Hematopoietic multipotent progenitor cell (in vitro differentiated cells): Measurements from ENCODE around the gene TULP4. TPM values are rescaled to one million over a fixed set of nuclear protein-coding genes. Genes with fewer than 3 reads are reported as not detected.
"Not testable (repeated sequence)": the region's sequence is repeated elsewhere in the genome, so short reads cannot be mapped to it uniquely, and the experiment has no call there.

Experiments used
- DNase-seq, 3 donors: peaks; one replicate each; pipeline ENCODE4 v3.0.0-alpha.2; 2011 to 2015; ENCODE audit warnings: low read depth in 2 of 3, low spot score in 2 of 3
- total RNA-seq: library from RNA; depleted of rRNA; stranded (reverse); fragments of >200 nt; gene quantifications from one replicate; pipeline ENCODE4 v1.2.3, GENCODE V29; 2012

Gene TULP4
- total RNA-seq, 1 donor = 33.9 TPM

DNA sequence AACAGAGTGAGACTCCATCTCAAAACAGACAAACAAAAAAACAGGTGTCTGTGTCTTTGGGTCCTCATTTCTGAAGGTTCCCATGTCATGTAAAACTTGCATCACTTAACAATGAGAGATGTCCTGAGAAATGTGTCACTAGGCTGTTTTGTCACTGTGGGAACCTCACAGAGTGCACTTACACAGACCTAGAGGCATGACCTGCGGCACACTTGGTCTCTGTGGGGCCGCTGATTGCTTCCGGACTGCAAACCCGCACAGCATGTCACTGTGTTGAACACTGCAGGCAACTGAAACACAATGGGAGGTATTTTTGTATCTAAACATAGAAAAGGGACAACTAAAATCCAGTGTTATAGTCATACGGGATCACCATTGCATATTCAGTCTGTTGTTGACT is 205.3 kb downstream of the TULP4 start:
- peak in 1 of 3 donors; percentile 19 for DNase-seq

DNA sequence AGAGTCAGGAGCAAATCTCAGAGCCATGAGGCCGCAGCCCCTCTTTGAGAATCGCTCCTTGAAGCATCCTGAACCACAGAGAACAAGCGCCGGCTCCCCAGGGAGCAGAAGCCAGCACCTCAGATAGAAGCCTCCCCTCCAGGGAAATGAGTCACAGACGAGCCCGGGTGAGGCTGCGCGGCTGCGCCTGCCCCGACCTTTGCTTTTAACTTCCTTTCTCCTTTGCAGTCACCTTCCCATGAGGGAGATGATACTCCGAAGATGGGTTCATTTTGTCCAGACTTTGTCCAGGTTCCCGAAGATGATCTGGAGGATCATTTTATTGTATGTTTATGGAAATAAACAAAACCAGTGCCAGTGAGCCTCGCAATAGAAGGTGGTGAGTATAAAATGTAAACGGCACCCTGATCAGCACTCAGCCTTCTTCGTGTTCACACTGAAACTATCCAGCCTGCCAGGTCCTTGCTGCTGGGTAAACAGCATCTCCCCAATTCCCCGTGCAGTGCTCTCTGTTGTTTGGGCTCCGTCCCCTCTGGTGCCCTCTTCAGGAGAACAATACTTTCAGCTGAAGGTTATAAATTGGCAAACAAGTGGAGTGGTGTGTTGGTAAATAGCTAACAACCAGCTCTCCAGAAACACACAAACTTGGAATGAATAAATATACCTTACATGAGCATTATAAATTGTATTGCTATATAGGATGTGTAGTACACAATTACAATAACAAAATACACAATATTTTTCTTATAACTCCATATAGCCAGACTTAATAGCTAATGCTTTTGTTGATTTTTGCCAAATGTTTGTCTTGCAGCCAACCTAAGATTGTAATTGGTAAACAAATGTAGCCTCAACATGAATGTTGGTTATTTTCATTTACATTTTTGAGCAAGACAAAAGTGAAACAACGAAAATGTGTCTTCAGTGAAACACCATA is 206.2 kb downstream of the TULP4 start:
- peak in 2 of 3 donors; percentile 48 to 73 for DNase-seq

DNA sequence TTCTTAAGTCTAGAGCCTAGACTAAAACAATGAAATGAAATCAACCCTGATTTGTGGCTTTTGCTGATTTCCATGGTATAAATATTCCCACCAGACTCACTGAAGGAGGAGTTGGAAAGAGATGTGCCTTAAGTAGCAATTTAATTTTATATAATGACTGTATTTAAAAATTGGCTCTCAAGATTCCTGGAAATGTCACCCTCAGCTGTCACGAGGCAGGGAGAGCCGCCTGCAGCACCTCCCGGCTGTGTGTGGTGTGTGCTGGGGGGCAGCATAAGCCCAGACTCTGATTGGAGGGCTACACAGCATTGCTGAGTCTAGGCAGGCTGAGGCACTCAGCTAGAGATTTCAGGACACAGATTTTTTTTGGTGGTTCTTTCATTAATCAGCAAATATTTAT is 207.0 kb downstream of the TULP4 start:
- no peak for DNase-seq

DNA sequence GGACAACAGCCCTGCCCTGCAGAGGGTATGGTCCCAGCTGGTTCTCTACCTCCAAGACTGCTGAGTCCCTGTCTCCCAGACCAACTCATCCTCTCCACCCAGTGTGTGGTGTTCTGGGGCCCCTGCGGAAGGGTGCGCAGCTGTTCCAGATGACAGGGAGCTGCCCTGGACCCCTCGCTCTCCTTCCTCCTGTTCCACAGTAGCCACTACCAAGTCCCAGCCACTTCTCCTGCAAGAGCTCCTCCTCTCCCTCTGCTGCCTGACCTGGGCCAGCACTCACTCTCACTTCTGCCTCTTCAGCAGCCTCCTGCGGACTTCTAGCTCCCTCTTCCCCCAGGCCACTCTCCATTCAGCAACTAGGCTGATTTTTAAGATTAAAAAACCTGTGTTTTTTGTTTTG is 207.5 kb downstream of the TULP4 start:
- no peak for DNase-seq

DNA sequence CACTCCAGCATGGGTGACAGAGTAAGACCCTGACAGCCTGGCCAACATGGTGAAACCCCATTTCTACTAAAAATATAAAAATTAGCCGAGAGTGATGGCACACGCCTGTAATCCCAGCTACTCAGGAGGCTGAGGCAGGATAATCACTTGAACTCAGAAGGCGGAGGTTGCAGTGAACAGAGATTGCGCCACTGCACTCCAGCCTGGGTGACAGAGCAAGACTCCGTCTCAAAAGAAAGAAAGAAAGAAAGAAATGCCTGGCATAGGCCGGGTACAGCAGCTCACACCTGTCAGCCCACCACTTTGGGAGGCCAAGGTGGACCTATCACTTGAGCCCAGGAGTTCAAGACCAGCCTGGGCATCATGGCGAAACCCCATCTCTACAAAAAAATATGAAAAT is 208.7 kb downstream of the TULP4 start:
- DNase-seq = not testable (repeated sequence)

DNA sequence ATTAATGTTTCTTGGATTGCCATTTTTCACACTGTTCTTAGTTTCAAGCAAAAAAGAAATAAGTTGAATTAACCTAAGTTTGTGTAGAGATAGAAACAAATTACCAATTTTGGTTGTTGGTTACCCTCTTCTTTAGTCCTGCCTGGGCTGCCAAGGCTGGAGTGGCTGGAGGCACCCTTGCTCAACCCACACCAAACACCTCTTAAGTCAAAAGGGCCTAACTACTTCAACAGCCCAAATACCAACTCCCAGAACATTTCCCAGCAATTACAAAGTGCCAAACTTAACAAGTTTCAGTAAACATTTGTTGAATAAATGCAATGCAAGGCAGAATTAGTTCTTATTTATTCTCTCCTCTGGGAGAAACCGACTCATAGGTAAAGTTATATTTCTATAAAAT is 209.5 kb downstream of the TULP4 start:
- no peak for DNase-seq

DNA sequence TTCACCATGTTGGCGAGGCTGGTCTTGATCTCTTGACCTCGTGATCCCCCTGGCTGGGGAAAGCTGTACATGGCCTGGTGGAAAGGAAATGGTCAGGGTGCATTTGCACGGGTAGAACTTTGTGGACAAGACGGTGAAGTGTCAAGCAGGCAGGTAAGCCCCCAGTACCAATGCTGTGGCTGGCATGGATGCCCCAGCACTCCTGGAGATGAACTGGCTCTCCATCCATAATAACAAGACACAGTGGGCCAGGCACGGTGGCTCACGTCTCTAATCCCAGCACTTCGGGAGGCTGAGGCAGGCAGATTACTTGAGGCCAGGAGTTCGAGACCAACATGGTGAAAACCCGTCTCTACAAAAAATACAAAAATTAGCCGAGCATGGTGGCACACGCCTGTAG is 210.4 kb downstream of the TULP4 start:
- DNase-seq = no peak

DNA sequence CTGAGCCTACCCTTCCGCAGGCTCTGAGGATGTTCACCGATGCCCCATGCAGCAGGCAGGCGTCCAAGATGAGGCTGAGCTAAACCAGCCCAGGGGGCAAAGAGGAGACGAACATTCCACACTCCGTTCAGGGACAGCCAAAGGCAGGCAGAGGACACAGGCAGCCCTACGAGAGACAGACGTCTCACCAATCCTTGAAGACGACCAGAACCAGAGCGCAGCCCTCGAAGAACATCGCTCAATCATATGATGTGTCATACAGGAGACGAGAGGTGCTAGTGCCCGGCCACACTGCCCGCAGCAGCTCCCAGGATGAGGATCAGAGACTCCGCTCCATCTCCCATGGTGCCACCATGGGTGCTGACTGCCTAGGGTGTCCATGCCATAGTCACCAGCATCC is 212.0 kb downstream of the TULP4 start:
- no peak for DNase-seq

DNA sequence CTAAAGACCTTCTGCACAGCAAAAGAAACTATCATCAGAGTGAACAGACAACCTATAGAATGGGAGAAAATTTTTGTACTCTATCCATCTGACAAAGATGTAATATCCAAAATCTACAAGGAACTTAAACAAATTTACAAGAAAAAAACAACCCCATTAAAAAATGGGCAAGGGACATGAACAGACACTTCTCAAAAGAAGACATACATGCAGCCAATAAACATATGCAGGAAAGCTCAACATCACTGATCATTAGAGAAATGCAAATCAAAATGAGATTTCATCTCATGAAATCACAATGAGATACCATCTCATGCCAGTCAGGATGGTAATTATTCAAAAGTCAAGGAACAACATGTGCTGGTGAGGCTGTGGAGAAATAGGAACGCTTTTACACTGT is 215.6 kb downstream of the TULP4 start:
- DNase-seq = not testable (repeated sequence)

DNA sequence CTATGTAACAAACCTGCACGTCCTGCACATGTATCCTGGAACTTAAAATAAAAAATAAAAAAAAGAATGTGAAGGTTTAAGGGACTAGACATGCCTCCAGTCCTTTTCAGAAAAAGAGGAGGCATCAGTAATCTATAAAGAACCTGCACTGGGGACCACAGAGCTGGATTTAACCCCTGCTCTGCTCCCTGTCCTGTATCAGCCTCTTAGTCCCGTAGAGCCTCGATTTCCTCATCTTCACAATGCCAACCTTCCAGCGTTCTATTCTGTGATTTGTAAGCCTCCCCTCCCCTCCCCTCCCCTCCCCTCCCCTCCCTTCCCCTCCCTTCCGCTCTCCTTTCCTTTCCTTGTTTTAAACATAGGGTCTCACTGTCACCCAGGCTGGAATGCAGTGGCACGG is 216.6 kb downstream of the TULP4 start:
- DNase-seq = no peak

DNA sequence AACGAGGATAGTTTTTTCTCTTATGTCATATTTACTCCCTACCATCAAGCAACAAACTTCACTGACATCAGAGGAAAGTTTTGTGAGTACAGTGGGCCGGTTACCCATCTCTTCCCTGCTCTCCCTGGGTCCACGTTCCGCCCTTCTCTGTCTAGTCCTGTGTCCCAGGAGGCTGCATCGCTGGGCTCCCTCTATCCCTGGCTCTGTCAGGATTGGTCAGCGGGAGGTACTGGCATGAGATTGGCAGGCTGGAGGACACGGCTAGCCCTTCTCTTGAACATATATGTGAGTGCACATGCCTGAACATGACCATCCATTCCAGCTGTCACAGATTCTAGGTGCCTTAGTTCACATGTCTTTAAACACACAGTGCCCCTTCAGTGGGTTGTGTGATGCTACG is 217.4 kb downstream of the TULP4 start:
- no peak for DNase-seq

DNA sequence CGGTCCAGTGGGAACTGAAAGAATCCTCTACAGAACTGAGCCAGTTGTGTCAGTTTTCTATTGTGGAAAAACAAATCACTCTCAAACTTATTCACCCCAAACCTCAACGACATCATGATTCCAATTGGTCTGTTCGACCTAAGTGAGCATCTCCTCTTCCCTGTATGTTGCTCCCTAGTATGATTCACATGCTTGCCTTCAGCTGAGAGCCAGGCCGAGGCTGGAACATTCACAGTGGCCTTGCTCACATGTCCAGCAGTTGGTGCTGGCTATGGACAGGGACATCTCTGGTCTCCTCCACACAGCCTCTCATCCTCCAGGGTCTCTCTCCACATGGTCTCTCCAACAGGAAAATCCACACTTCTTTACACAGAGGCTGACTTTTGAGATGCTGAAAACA is 219.3 kb downstream of the TULP4 start:
- DNase-seq = no peak

DNA sequence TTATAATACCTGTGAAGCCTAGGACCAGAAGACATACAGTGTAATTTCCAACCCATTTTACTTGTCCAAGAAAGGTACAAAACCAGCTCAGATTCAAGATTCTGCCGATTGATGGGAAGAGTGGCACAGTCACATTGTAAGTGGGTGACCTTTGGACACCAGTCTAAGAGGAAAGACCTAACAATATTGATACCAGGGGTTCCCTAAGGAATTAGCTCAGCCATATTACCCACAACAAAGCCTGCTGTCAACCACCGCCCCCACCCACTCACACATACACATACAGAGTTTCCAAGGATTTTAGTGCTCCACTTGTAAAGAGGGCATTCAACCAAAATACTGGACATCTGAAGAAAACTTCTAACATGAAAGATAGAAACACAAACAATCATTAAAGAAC is 219.7 kb downstream of the TULP4 start:
- DNase-seq = no peak

DNA sequence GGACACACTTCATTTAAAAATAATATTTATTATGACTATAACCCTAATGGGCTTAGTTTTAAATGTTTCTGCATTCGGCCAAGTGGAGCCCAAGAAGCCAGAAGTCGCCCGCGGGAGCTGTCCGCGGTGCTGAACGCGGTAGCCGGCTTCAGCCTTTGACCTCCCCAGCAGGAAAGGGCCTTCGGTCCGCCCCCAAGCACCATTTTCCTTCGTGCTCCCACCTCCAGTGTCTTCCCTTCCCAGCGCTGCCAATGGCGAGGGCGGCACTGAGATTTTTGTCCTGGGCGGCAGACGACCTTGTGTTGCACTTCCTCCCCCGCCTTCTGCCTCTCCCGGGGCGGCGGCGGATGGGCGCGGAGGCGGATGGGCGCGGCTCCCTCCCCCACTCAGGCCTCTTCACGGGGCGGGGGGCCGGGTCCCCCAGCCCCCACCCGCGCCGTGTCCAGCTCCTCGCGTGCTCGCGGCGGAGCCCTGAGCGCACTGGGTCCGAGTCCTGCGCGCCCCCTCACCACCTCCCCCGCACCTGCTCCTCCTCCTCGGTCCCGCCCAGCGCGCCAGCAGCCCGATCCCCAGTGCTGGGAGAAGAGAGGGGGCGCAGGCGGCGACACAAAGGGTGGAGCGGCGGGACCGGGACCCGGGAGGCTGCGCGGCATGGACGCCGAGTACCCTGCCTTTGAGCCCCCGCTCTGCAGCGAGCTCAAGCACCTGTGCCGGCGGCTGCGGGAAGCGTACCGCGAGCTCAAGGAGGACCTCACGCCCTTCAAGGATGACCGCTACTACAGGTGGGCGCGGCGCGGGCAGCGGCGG is 224.0 kb downstream of the TULP4 start:
- DNase-seq = peak; percentile 61 to 84 (median 75)

DNA sequence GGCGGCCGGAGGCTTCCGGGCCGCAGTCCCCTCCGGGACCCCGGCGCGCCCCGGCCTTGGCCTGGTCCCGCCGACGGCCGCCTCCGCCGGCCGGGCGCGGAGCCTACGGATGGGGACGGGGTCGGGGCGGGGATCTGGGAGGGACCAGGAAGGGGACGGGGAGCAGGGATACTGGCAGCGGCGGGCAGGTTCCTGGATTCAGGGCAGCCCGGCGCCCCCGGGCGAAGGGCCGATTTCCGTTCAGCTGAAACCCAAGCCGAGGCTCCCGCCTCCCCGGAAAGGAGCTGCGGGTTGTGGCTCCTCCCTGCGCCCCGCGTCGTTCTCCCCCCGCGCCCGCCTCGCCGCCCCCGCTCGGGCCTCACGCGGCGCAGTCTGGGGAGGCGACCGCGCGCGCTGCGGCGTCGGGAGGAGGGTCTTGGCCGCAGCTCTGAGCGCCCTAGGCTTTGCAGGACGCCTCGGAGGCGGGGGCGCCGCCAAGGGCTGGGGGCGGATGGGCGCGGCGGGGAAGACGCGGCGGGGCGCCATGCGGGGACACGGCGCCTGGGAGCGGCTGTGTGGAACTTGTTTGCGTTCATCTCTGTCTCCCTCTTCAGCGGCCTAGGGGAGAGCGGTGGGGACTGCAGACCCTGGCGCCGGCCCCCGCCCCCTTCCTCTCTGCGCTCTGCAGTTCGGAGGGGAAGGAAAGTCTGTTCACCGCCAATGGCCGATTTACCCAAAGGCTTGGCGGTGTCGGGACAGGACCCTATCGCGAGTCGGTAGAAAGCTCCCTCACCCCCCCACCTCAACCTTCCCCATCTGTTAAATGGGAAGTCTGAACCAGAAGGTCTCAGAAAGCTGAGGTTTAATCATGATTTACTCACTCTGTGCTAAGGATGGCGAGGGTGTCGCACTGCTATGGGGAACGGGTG is 224.9 kb downstream of the TULP4 start:
- DNase-seq = peak in 1 of 3 donors; percentile 28

DNA sequence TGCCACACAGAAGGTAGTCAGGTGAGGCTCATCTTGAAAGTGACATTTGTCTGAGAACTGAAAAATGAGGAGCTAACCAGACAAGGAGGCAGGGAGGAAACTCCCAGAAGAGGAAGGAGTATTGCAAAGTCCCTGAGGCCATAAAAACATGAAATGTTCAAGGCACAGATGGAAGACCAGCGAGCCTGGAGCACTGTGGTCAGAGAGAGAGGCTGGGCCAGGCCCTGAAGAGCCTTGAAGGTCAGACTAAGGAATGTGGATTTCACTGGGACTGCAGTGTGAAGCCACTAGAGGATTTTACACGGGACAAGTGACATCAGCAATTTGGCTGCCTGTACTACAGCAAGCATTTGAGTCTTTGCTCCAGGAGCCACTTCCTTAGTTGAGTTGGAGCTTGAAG is 226.5 kb downstream of the TULP4 start:
- no peak for DNase-seq

DNA sequence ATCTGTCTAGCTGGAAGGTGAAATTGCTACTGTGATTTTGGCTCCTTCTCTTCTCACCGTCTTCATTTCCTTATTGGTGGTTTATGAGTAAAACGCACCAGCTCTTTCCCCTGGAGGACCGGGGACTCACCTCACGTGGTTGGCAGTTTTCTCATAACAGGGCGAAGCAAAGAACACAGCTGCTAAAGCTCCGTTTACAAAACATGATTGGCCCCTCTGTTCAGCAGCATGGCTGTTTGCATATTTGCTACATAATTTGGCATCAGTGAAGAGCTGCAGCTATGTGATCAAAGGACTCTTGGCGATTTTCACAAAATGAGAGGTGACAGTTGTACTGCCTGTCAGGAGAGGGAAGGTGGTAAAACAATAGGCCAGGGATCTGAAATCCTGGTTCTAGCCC is 227.1 kb downstream of the TULP4 start:
- DNase-seq = no peak

DNA sequence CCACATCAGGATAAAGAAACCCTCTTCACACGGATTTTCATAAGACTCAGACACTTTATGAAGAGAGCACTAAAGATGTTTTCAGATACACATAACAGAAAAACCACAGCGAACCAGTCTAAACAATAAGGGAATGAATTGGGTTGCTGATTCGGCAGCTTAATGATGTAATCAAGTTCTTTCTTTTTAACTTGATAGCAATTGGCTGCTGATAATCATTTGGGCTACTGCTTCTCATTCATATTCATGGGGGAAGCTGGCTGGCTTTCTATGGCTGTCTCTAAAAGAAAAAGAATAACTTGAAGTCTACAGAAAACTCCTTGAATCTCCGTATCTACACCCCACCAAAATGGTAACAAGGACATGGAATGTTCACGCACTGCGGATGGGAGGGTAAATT is 227.6 kb downstream of the TULP4 start:
- DNase-seq = no peak

DNA sequence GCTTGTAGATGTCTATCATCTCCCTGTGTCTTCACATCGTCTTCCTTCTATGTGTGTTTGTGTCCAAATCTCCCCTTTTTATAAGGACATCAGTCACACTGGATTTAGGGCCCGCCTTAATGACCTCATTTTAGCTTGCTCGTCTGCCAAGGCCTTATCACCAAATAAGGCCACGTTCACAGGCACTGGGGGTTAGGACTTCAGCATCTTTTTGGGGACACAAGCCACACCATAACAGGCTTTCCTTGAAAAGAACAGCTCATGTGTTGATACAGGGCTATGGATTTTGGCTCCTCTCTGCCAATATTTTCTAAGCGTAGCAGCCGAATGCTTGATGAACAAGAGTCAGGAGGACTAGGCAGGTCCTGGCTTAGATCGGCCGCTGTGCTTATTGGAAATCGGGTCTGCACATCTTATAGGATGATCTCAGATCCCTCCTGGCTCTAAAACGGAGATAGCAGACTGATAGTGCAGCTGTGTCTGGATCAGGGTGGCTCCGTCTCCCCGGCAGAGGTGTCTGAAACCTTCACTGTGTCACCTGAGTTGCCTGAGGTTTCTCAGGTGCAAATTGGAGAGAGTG is 231.4 kb downstream of the TULP4 start:
- DNase-seq = no peak

DNA sequence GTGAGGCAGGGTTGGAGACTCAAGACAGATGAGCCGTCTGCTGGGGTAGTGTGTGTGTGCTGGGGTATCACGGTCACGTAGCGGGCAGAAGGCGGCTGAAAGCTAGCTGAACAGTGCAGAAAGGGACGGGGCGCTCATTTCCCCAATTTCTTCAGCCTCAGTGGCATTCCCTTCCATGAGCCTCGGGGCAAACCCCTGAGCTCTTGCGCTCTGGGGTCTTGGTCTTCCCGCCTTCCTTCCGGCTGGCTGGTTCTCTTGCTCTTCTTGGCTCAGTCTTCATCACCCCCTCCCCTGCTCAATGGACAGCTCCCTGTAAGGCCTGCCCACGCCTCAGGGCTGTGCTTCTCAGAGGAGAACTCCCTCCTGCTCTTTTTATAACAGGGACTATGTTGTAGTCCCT is 232.2 kb downstream of the TULP4 start:
- no peak for DNase-seq
